ENCODE results near the gene DENND5B. TPM values are rescaled to one million over a fixed set of nuclear protein-coding genes. Genes with fewer than 3 reads are reported as not detected.

DENND5B gene
- total RNA-seq, 1 experiment from 2014 or later = 13.8 TPM

DNA sequence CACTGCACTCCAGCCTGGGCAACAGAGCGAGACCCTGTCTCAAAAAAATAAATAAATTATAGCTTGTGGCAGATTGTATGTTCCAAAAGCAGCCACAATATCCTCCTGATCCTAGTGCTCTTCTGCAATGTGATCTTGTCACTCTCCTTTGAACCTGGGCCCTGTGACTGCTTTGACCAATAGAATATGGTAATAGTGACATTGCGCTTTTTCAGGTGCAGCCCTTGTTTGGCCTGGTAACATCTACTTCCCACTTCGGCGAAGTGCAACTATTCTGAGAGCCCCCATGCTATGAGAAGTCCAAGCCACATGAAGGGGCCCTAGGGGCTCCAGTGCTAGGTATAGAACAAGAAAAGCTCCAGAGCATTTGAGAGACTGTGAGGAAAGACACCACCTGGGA is 31.1 kb upstream of the DENND5B start:
- Mint-ChIP-seq H3K4me3 (no peak overlapping the region), H3K9me3 (no peaks in the 10 kb centered on the region), H3K27me3 (ENCODE audit: low read depth) (no peaks in the 10 kb centered on the region), H3K27ac (no peak overlapping the region), H3K36me3 (no peaks in the 10 kb centered on the region), H3K4me1 (no peaks in the 10 kb centered on the region)
- CTCF ChIA-PET = no interaction called here
- TF ChIP-seq, protein P1, sequence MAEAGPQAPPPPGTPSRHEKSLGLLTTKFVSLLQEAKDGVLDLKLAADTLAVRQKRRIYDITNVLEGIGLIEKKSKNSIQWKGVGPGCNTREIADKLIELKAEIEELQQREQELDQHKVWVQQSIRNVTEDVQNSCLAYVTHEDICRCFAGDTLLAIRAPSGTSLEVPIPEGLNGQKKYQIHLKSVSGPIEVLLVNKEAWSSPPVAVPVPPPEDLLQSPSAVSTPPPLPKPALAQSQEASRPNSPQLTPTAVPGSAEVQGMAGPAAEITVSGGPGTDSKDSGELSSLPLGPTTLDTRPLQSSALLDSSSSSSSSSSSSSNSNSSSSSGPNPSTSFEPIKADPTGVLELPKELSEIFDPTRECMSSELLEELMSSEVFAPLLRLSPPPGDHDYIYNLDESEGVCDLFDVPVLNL (CRISPR knock-in tag; IDR thresholded peaks at IDR 0.05; ENCODE audit: borderline replicate concordance, low read depth) = no peak
- no peak for TF ChIP-seq MXD4 (CRISPR knock-in tag; IDR thresholded peaks at IDR 0.05; ENCODE audit: borderline replicate concordance)
- TF ChIP-seq, protein P2, sequence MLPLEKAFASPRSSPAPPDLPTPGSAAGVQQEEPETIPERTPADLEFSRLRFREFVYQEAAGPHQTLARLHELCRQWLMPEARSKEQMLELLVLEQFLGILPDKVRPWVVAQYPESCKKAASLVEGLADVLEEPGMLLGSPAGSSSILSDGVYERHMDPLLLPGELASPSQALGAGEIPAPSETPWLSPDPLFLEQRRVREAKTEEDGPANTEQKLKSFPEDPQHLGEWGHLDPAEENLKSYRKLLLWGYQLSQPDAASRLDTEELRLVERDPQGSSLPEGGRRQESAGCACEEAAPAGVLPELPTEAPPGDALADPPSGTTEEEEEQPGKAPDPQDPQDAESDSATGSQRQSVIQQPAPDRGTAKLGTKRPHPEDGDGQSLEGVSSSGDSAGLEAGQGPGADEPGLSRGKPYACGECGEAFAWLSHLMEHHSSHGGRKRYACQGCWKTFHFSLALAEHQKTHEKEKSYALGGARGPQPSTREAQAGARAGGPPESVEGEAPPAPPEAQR (CRISPR knock-in tag; IDR thresholded peaks at IDR 0.05) = no peak
- TF ChIP-seq ATF1 (CRISPR knock-in tag; IDR thresholded peaks at IDR 0.05) = no peak
- TF ChIP-seq ETV6 (CRISPR knock-in tag; IDR thresholded peaks at IDR 0.05) = no peak
- TF ChIP-seq, protein P3, sequence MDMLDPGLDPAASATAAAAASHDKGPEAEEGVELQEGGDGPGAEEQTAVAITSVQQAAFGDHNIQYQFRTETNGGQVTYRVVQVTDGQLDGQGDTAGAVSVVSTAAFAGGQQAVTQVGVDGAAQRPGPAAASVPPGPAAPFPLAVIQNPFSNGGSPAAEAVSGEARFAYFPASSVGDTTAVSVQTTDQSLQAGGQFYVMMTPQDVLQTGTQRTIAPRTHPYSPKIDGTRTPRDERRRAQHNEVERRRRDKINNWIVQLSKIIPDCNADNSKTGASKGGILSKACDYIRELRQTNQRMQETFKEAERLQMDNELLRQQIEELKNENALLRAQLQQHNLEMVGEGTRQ (CRISPR knock-in tag; IDR thresholded peaks at IDR 0.05) = no peak
- no peak for TF ChIP-seq NR2C2 (CRISPR knock-in tag; IDR thresholded peaks at IDR 0.05)
- no peak for TF ChIP-seq ZNF416 (CRISPR knock-in tag; IDR thresholded peaks at IDR 0.05)
- no peak for TF ChIP-seq HMGA2 (CRISPR knock-in tag; IDR thresholded peaks at IDR 0.05)
- TF ChIP-seq, protein P4, sequence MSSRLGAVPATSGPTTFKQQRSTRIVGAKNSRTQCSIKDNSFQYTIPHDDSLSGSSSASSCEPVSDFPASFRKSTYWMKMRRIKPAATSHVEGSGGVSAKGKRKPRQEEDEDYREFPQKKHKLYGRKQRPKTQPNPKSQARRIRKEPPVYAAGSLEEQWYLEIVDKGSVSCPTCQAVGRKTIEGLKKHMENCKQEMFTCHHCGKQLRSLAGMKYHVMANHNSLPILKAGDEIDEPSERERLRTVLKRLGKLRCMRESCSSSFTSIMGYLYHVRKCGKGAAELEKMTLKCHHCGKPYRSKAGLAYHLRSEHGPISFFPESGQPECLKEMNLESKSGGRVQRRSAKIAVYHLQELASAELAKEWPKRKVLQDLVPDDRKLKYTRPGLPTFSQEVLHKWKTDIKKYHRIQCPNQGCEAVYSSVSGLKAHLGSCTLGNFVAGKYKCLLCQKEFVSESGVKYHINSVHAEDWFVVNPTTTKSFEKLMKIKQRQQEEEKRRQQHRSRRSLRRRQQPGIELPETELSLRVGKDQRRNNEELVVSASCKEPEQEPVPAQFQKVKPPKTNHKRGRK (CRISPR knock-in tag; IDR thresholded peaks at IDR 0.05; ENCODE audit: borderline replicate concordance) = no peak
- TF ChIP-seq RORB (CRISPR knock-in tag; IDR thresholded peaks at IDR 0.05) = no peak
- TF ChIP-seq SP1 (CRISPR knock-in tag; conservative IDR thresholded peaks at IDR 0.05) = no peak
- TF ChIP-seq ESRRA (CRISPR knock-in tag; IDR thresholded peaks at IDR 0.05; ENCODE audit: borderline replicate concordance) = no peak
- TF ChIP-seq, protein P5, sequence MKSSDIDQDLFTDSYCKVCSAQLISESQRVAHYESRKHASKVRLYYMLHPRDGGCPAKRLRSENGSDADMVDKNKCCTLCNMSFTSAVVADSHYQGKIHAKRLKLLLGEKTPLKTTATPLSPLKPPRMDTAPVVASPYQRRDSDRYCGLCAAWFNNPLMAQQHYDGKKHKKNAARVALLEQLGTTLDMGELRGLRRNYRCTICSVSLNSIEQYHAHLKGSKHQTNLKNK (CRISPR knock-in tag; IDR thresholded peaks at IDR 0.05) = no peak
- no peak for TF ChIP-seq ZNF121 (CRISPR knock-in tag; IDR thresholded peaks at IDR 0.05)
- TF ChIP-seq, protein P6, sequence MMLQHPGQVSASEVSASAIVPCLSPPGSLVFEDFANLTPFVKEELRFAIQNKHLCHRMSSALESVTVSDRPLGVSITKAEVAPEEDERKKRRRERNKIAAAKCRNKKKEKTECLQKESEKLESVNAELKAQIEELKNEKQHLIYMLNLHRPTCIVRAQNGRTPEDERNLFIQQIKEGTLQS (CRISPR knock-in tag; conservative IDR thresholded peaks at IDR 0.05) = no peak
- TF ChIP-seq, protein P7, sequence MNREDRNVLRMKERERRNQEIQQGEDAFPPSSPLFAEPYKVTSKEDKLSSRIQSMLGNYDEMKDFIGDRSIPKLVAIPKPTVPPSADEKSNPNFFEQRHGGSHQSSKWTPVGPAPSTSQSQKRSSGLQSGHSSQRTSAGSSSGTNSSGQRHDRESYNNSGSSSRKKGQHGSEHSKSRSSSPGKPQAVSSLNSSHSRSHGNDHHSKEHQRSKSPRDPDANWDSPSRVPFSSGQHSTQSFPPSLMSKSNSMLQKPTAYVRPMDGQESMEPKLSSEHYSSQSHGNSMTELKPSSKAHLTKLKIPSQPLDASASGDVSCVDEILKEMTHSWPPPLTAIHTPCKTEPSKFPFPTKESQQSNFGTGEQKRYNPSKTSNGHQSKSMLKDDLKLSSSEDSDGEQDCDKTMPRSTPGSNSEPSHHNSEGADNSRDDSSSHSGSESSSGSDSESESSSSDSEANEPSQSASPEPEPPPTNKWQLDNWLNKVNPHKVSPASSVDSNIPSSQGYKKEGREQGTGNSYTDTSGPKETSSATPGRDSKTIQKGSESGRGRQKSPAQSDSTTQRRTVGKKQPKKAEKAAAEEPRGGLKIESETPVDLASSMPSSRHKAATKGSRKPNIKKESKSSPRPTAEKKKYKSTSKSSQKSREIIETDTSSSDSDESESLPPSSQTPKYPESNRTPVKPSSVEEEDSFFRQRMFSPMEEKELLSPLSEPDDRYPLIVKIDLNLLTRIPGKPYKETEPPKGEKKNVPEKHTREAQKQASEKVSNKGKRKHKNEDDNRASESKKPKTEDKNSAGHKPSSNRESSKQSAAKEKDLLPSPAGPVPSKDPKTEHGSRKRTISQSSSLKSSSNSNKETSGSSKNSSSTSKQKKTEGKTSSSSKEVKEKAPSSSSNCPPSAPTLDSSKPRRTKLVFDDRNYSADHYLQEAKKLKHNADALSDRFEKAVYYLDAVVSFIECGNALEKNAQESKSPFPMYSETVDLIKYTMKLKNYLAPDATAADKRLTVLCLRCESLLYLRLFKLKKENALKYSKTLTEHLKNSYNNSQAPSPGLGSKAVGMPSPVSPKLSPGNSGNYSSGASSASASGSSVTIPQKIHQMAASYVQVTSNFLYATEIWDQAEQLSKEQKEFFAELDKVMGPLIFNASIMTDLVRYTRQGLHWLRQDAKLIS (CRISPR knock-in tag; IDR thresholded peaks at IDR 0.05; ENCODE audit: borderline replicate concordance) = no peak
- TF ChIP-seq, protein P8, sequence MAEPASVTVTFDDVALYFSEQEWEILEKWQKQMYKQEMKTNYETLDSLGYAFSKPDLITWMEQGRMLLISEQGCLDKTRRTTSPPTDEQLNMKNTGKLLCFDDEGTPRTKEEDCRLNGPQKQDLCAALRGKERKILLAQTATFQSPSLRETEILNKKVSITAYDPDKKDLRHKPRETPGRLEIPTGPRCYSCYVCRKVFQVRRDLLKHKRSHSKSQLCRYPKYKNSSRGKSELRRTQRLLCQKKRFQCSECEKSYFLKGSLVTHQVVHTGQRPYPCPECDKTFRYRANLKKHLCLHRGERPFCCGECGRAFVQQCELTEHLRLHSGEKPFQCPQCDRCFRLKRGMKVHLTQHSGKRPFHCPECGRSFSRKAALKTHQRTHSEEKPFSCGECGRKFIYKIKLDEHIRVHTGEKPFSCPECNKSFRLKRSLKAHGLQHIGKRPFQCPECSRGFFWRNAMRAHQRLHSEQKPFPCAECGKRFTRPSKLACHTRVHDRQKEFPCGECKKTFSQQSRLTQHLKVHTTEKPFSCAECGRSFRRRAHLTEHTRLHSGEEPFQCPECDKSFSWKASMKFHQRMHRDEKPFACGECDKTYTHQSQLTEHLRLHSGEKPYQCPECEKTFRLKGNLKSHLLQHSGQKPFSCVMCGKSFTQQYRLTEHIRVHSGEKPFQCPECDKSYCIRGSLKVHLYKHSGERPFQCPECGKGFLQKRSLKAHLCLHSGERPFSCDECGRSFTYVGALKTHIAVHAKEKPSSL (CRISPR knock-in tag; conservative IDR thresholded peaks at IDR 0.05) = no peak
- no peak for TF ChIP-seq GTF2I (CRISPR knock-in tag; conservative IDR thresholded peaks at IDR 0.05)
- ATAC-seq = no peak
- POLR2A ChIA-PET = no interaction called here
- DNase-seq (ENCODE audit: low spot score) = no peak
